WTC11 (cell line): Measurements from ENCODE around the gene RPS6KA4.
A peak's percentile ranks its signal among the peaks of the same experiment; 100 is the strongest.

Source experiments
- CREB1 ChIP-seq: sonication (generic); formaldehyde crosslinking; IDR thresholded peaks from 2 replicates; pipeline ENCODE4 v1.8.0; 2023; ENCODE audit warnings: mild to moderate bottlenecking, missing genetic modification reagents
- CTCF ChIP-seq: fragments of 200-600 bp; IDR thresholded peaks from 2 replicates; pipeline ENCODE4 v1.8.0; 2022; ENCODE audit warnings: antibody characterized with exemption
- ESRRA ChIP-seq: sonication (generic); formaldehyde crosslinking; IDR thresholded peaks from 2 replicates; pipeline ENCODE4 v1.8.1; 2022; ENCODE audit warnings: mild to moderate bottlenecking, missing genetic modification reagents, borderline replicate concordance
- HMGXB4 ChIP-seq: sonication (generic); formaldehyde crosslinking; IDR thresholded peaks from 2 replicates; pipeline ENCODE4 v1.8.1; 2023; ENCODE audit warnings: mild to moderate bottlenecking, moderate library complexity, missing genetic modification reagents
- MLX ChIP-seq: sonication (generic); formaldehyde crosslinking; IDR thresholded peaks from 2 replicates; pipeline ENCODE4 v1.8.1; 2023; ENCODE audit warnings: mild to moderate bottlenecking, missing genetic modification reagents, moderate library complexity
- NR1H2 ChIP-seq: sonication (generic); formaldehyde crosslinking; IDR thresholded peaks from 2 replicates; pipeline ENCODE4 v1.9.0; 2021; ENCODE audit warnings: mild to moderate bottlenecking, moderate library complexity, missing genetic modification reagents
- USF1 ChIP-seq: sonication (generic); formaldehyde crosslinking; IDR thresholded peaks from 2 replicates; pipeline ENCODE4 v1.8.0; 2022; ENCODE audit warnings: mild to moderate bottlenecking, missing genetic modification reagents
- USF2 ChIP-seq: sonication (generic); formaldehyde crosslinking; IDR thresholded peaks from 2 replicates; pipeline ENCODE4 v1.8.1; 2023; ENCODE audit warnings: mild to moderate bottlenecking, missing genetic modification reagents, moderate library complexity
- ZNF425 ChIP-seq: fragments of 250-450 bp; sonication (Bioruptor Pico); conservative IDR thresholded peaks from 2 replicates; pipeline ENCODE4 v1.9.0; 2021; ENCODE audit warnings: mild to moderate bottlenecking

- no peak for TF ChIP-seq USF1 (CRISPR knock-in tag)
- TF ChIP-seq CREB1, result no peak
- TF ChIP-seq USF2 (CRISPR knock-in tag), result no peak
- TF ChIP-seq ZNF425, result no peak
- TF ChIP-seq MLX (CRISPR knock-in tag), result no peak
- TF ChIP-seq CTCF, result peak; percentile 23; the same call in 1 of the 2 replicates
- TF ChIP-seq NR1H2 (CRISPR knock-in tag), result no peak
- no peak for TF ChIP-seq ESRRA
- no peak for TF ChIP-seq HMGXB4 (CRISPR knock-in tag)
These were observed 2.2 kb upstream of the RPS6KA4 start for GRCh38 chr11:64356498-64357411.
